PFSK-1 (cell line): ENCODE data around the gene CCDC158.

Source experiments
- FOXP2 ChIP-seq: optimal IDR thresholded peaks from 2 replicates; pipeline ENCODE3; 2011; ENCODE audit warnings: borderline replicate concordance, control low read depth, inconsistent platforms; ENCODE audit not compliant: insufficient read depth; ENCODE audit errors: extremely low read length, extremely low read depth
- POLR2AphosphoS5 ChIP-seq: IDR thresholded peaks from 2 replicates; pipeline ENCODE4 v1.6.1; 2012; ENCODE audit warnings: low read depth, mild to moderate bottlenecking, control low read depth, low read length, moderate library complexity
- REST ChIP-seq, 2 experiments: IDR thresholded peaks; 2 replicates each; pipeline versions ENCODE4 v1.6.1 to v1.8.0; 2011 to 2012; ENCODE audit warnings: low read depth in 2 of 2, low read length in 2 of 2, control low read depth in 1 of 2, inconsistent platforms in 1 of 2, mild to moderate bottlenecking in 1 of 2, moderate library complexity in 1 of 2; ENCODE audit not compliant: insufficient read depth in 1 of 2
- SIN3A ChIP-seq: IDR thresholded peaks from 2 replicates; pipeline ENCODE4 v1.6.1; 2012; ENCODE audit warnings: mild to moderate bottlenecking, low read length, moderate library complexity, borderline replicate concordance; ENCODE audit not compliant: insufficient read depth
- TAF1 ChIP-seq: IDR thresholded peaks from 2 replicates; pipeline ENCODE4 v1.6.1; 2012; ENCODE audit warnings: low read length, control low read depth, borderline replicate concordance; ENCODE audit not compliant: insufficient read depth

GRCh38 chr4:76470064-76470463, 49.1 kb upstream of the CCDC158 start:
- no peak for TF ChIP-seq POLR2AphosphoS5
- TF ChIP-seq REST (IDR thresholded peaks at IDR 0.05; ENCODE audit: insufficient read depth in 1 of 2, low read depth in 2 of 2, low read length in 2 of 2): no peak
- TF ChIP-seq SIN3A: no peak
- TF ChIP-seq TAF1: no peak
- TF ChIP-seq FOXP2: no peak
